ENCODE results near the gene ITPR3.

- no peak for TF ChIP-seq CTCF (IDR thresholded peaks at IDR 0.05)
- TF ChIP-seq POLR2AphosphoS5 (IDR thresholded peaks at IDR 0.05), result no peak
Measured at GRCh38 chr6:33724102-33725023, 103.2 kb downstream of the ITPR3 start.
